GF-D8 (cell line): ENCODE measurements around the gene DDX17.
"Not testable (repeated sequence)": the region's sequence is repeated elsewhere in the genome, so short reads cannot be mapped to it uniquely, and the experiment has no call there.

ENCODE experiments used
- DNase-seq: peaks from one replicate; lab custom pipeline; 2025; lab: John Stamatoyannopoulos, UW

The DDX17 gene

GRCh38 chr22:38491707-38492348 is 14.3 kb downstream of the DDX17 start:
- DNase-seq: no peak

- DNase-seq: no peak
Observed at GRCh38 chr22:38490915-38491314, 15.2 kb downstream of the DDX17 start.

GRCh38 chr22:38490475-38490874 is 15.6 kb downstream of the DDX17 start:
- no peak for DNase-seq

GRCh38 chr22:38489561-38490145 is 16.5 kb downstream of the DDX17 start:
- DNase-seq: no peak

- DNase-seq: no peak
Observed at GRCh38 chr22:38489142-38489541, 17.0 kb downstream of the DDX17 start.

GRCh38 chr22:38487946-38488345 is 18.2 kb downstream of the DDX17 start:
- no peak for DNase-seq

GRCh38 chr22:38485783-38486182 is 20.3 kb downstream of the DDX17 start:
- no peak for DNase-seq

- no peak for DNase-seq
Observed at GRCh38 chr22:38484244-38484643, 21.9 kb downstream of the DDX17 start.

GRCh38 chr22:38482662-38483308 is 23.3 kb downstream of the DDX17 start:
- DNase-seq: no peak

GRCh38 chr22:38481871-38482332 is 24.2 kb downstream of the DDX17 start:
- no peak for DNase-seq

GRCh38 chr22:38481162-38481870 is 24.8 kb downstream of the DDX17 start:
- no peak for DNase-seq

- DNase-seq: no peak
Observed at GRCh38 chr22:38479096-38479837, 26.8 kb downstream of the DDX17 start.

GRCh38 chr22:38477585-38477984 is 28.5 kb downstream of the DDX17 start:
- no peak for DNase-seq

GRCh38 chr22:38474003-38474607 is 32.0 kb downstream of the DDX17 start:
- no peak for DNase-seq

GRCh38 chr22:38471237-38471636 is 34.9 kb downstream of the DDX17 start:
- DNase-seq: no peak

- not testable (repeated sequence) for DNase-seq
Observed at GRCh38 chr22:38470179-38470578, 35.9 kb downstream of the DDX17 start.

- DNase-seq: no peak
Observed at GRCh38 chr22:38469306-38469781, 36.8 kb downstream of the DDX17 start.

- no peak for DNase-seq
Observed at GRCh38 chr22:38468443-38469305, 37.4 kb downstream of the DDX17 start.

GRCh38 chr22:38467904-38468442 is 38.1 kb downstream of the DDX17 start, which contains the start of gene KDELR3:
KDELR3 (plus strand) TSS chr22:38468096; CDS start chr22:38468234, 138 bp downstream.
- no peak for DNase-seq

- DNase-seq: no peak
Observed at GRCh38 chr22:38467438-38467903, 38.6 kb downstream of the DDX17 start.
